Stimulated activated CD8-positive, alpha-beta memory T cell treated with anti-CD3 and anti-CD28 coated beads, Interleukin-4, amount 100 ng/mL, for 48 hours (primary cell): Measurements from ENCODE around the gene THRAP3.

Experiments
- DNase-seq: peaks from one replicate; pipeline ENCODE4 v3.0.0-alpha.2; 2020

THRAP3 gene

GRCh38 chr1:36303650-36304360 is 79.6 kb downstream of the THRAP3 start:
- no peak for DNase-seq

- DNase-seq, result no peak
Observed at GRCh38 chr1:36304521-36304920, 80.3 kb downstream of the THRAP3 start.

- peak; percentile 64 for DNase-seq
Observed at GRCh38 chr1:36304970-36305914, 81.0 kb downstream of the THRAP3 start.

GRCh38 chr1:36305915-36306209 is 81.6 kb downstream of the THRAP3 start:
- DNase-seq, result peak; percentile 30

- peak; percentile 73 for DNase-seq
Observed at GRCh38 chr1:36306210-36306901, 82.1 kb downstream of the THRAP3 start, which contains the start of gene SH3D21. SH3D21 (plus strand) TSS chr1:36306368; CDS start chr1:36306421, 53 bp downstream.

- peak; percentile 95 for DNase-seq
Observed at GRCh38 chr1:36306902-36307456, 82.7 kb downstream of the THRAP3 start.

- DNase-seq, result no peak
Observed at GRCh38 chr1:36307601-36308330, 83.5 kb downstream of the THRAP3 start.

GRCh38 chr1:36309397-36309796 is 85.2 kb downstream of the THRAP3 start:
- DNase-seq, result no peak

- no peak for DNase-seq
Observed at GRCh38 chr1:36320291-36320761, 96.1 kb downstream of the THRAP3 start.

- DNase-seq, result no peak
Observed at GRCh38 chr1:36320767-36321118, 96.5 kb downstream of the THRAP3 start.

- peak; percentile 63 for DNase-seq
Observed at GRCh38 chr1:36321119-36321951, 97.1 kb downstream of the THRAP3 start.

- no peak for DNase-seq
Observed at GRCh38 chr1:36322041-36322785, 98.0 kb downstream of the THRAP3 start.

- DNase-seq, result peak; percentile 72
Observed at GRCh38 chr1:36322786-36323635, 98.8 kb downstream of the THRAP3 start.

- peak; percentile 69 for DNase-seq
Observed at GRCh38 chr1:36323636-36324352, 99.6 kb downstream of the THRAP3 start, which contains the start of gene EVA1B. EVA1B (minus strand) TSS chr1:36323645; CDS start chr1:36323037, 608 bp downstream.

GRCh38 chr1:36324353-36324703 is 100.1 kb downstream of the THRAP3 start:
- DNase-seq, result no peak

GRCh38 chr1:36326499-36326898 is 102.3 kb downstream of the THRAP3 start:
- peak; percentile 46 for DNase-seq

GRCh38 chr1:36327421-36328087 is 103.3 kb downstream of the THRAP3 start:
- DNase-seq, result no peak

- no peak for DNase-seq
Observed at GRCh38 chr1:36328088-36328480, 103.8 kb downstream of the THRAP3 start.
